MV-4-11 (cell line): ENCODE results near the gene KIF27.
A peak's percentile ranks its signal among the peaks of the same experiment; 100 is the strongest.
"Not testable (repeated sequence)": the region's sequence is repeated elsewhere in the genome, so short reads cannot be mapped to it uniquely, and the experiment has no call there.

ENCODE experiments used
- DNase-seq: peaks from one replicate; lab custom pipeline; 2025; lab: John Stamatoyannopoulos, UW

Gene KIF27, protein sequence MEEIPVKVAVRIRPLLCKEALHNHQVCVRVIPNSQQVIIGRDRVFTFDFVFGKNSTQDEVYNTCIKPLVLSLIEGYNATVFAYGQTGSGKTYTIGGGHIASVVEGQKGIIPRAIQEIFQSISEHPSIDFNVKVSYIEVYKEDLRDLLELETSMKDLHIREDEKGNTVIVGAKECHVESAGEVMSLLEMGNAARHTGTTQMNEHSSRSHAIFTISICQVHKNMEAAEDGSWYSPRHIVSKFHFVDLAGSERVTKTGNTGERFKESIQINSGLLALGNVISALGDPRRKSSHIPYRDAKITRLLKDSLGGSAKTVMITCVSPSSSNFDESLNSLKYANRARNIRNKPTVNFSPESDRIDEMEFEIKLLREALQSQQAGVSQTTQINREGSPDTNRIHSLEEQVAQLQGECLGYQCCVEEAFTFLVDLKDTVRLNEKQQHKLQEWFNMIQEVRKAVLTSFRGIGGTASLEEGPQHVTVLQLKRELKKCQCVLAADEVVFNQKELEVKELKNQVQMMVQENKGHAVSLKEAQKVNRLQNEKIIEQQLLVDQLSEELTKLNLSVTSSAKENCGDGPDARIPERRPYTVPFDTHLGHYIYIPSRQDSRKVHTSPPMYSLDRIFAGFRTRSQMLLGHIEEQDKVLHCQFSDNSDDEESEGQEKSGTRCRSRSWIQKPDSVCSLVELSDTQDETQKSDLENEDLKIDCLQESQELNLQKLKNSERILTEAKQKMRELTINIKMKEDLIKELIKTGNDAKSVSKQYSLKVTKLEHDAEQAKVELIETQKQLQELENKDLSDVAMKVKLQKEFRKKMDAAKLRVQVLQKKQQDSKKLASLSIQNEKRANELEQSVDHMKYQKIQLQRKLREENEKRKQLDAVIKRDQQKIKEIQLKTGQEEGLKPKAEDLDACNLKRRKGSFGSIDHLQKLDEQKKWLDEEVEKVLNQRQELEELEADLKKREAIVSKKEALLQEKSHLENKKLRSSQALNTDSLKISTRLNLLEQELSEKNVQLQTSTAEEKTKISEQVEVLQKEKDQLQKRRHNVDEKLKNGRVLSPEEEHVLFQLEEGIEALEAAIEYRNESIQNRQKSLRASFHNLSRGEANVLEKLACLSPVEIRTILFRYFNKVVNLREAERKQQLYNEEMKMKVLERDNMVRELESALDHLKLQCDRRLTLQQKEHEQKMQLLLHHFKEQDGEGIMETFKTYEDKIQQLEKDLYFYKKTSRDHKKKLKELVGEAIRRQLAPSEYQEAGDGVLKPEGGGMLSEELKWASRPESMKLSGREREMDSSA (N-terminal part only)

DNA sequence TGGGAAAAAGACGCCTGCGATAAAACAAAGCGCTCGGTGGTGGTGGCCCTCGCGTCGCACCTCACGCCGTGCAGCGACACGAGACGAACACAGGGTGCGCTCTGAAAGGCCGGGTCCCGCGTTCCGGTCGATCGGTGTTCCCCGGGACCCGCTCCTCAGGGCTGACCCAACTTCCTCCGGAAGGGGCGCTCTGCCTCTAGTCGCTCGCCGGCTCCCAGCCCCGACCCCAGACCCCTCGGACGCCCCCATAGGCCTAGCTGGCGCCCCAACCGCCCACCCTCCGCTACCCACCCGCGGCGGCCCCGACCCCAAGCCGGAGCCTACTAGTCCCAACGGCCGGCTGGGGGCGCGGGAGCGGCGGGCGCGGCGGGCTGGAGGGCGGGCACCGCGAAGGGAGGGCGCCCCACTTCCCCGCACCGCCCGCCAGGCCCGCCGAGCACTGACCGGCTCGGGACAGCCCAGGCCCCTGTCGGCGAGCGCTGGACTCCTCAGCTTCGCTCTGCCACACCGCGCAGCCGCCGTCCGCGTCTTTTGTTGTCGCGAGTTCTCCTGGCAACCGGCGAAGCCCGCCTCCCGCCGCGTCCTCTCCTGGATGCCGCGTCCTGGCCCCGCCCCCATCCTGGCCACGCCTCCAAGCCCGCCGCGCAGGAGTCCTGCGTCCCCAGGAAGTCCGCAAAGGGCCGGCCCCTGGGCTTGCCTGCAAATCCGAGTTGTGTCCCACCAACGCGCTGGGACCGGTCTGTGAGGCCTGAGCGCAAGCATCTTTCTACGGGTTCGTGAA lies at the start of gene KIF27:
Gene KIF27, minus strand, starts transcription at position 506 of the 781 bp plus-strand sequence. CDS start 5,841 bp downstream, outside the sequence.
- DNase-seq = peak; percentile 93

DNA sequence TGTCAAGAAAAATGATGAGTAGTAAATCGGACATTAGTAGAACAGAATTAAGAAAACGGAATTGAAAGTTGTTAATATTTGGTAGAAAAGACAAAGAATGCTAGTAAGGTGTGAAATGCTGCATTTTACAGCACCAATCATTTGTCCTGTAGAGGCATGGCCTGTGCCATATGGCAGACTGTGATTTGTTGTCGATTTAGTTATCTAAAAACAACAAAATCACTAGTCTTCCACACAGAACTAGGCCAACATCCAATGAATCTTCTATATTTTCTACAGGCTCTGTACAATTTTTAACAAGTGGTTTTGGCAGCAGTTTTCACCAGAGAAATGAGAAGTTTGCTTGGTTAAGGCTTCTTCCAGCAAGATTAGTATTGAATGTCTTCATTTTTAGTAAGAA lies 48.4 kb upstream of the KIF27 start:
- DNase-seq = no peak

DNA sequence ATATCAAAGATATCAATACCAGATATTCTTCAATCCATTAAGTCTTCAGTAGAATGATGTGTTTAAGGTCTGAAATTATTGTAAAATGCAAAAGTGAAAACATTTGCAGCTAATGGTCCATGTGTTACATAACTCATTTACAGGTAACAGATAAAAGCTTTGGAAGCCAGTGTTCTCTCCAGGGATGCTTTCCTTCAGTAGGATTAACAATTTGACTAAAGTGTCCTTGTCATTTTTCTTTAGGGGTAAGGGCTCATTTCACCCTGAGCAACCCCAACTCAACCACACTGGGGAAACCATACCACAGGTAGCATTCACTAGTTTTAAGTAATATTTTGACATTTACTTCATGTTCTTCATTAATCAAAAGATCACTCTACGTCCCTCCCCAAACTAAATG lies 45.8 kb upstream of the KIF27 start:
- DNase-seq = no peak

DNA sequence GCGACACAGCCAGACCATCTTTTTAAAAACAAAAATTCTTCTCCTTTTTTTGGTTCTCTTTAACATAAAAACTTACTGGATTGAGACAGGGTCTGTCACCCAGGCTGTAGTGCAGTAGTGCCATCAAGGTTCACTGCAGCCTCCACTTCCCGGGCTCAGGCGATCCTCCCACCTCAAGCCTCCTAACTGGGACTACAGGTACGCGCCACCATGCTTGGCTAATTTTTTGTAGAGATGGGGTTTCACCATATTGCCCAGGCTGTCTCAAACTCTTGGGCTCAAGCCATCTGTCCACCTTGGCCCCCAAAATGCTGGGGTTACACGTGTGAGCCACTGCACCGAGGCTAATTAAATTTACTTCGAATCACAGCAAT lies 45.0 kb upstream of the KIF27 start:
- DNase-seq = no peak

DNA sequence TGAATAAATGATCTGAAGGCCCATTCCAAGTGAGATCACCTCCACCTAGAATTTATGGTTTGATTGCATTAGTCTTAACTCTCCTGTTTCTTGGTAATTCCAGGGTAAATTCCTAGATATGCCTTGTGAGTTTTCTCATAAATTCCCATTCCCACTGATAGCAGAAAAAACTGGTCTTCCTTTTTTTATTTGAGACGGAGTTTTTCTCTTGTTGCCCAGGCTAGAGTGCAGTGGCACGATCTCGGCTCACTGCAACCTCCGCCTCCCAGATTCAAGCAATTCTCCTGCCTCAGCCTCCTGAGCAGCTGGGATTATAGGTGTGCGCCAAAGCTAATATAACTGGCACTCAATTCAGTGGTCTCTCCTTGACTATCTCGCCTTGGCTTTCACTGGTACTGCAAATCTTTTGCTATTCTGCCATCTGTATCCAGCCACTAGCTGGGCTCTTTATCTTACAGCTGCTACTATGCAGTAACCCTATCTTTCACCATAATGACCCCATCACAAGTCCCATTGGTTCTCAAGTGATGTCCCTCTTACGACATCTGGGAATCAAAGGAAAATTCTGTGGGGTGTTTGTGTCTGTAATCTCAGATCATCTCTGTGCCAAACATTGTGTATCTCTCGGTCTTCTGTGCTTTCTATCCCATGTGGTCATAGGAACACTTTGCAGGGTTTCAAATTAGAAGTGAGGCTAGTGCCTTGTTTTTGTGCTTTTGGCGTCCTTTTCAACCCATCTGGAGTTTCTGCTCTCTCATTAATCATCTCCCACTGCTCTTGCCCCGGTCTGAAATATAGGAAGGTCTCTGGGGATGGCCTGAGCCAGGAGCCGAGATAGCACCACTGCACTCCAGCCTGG lies 44.3 kb upstream of the KIF27 start:
- peak; percentile 41 for DNase-seq

DNA sequence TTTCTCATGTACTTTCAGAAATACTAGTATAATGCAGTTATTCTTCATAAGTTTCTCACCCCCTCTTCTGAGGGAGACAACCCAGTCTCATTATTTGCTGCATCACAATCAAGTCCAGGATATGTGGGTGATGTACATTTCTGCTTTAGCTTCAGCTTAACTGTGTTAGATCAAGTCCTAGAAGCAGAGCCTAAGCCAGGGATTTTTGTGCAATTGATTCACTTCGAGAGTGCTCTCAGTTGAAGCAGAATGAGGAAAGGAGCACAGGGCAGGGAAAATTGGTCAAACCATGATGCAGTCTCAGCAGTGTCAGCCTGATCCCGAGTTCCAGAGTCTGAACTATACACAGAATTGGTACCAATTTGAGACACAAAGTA lies 43.7 kb upstream of the KIF27 start:
- peak; percentile 33 for DNase-seq

DNA sequence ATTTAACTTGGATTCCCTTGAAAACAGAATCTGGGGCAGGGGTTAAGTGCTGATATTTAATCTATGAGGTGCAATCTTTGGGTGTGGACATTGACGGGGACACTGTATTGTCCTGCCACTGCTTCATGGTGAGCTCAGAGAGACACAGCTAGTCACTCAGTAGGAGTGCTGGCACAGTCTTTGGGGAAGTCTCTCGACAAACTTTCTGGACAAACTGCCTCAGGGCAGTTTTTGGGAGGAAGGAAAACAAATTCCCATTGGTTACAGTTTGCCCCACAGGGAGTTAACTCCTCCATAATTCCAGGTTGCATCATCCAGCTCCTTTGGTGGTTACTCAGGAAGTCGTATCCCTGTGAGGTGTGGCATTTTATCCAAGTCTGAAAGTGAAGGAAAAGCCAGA lies 40.9 kb upstream of the KIF27 start:
- DNase-seq = no peak

DNA sequence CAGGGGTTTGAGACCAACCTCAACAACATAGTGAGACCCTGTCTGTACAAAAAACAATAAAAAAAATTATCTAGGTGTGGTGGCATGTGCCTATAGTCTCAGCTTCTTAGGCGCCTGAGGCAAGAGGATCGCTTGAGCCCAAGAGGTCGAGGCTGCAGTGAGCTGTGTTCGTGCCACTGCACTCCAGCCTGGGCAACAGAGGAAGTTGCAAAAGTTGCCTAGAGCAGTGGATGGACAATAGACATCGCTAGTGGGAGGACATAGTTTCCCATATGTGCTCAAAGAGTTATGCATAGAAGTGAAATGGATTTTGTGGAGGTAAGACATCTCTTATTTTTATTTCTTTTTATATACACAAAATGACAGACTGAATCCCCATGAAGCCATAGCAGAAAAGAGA lies 39.8 kb upstream of the KIF27 start:
- peak; percentile 31 for DNase-seq

DNA sequence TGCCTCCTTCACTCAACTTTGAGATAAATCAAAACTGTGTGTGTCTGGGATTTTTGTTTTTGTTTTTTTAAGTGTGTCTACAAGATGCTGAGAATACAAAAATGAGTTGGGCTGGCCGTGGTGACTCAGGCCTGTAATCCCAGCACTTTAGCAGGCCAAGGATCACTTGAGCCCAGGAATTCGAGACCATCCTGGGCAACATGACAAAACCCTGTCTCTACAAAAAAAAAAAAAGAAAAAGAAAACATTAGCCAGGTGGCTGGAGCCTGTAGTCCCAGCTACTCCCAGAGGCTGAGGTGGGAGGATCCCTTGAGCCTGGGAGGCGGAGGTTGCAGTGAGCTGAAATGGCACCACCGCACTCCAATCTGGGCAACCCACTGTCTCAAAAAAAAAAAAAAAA lies 37.8 kb upstream of the KIF27 start:
- no peak for DNase-seq

DNA sequence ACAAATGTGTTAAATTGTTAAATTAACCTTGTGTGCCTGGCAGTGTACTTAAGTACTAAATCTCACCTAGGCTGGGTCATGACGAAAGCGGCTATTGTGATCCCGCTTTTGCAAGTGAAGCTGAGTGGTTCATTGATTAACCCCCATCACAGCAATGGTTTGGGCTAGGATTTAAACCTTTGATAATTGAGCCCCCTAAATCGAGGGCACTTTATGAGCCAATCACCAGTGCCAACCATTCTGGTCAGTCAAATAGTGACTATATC lies 35.9 kb upstream of the KIF27 start:
- DNase-seq = peak; percentile 26

DNA sequence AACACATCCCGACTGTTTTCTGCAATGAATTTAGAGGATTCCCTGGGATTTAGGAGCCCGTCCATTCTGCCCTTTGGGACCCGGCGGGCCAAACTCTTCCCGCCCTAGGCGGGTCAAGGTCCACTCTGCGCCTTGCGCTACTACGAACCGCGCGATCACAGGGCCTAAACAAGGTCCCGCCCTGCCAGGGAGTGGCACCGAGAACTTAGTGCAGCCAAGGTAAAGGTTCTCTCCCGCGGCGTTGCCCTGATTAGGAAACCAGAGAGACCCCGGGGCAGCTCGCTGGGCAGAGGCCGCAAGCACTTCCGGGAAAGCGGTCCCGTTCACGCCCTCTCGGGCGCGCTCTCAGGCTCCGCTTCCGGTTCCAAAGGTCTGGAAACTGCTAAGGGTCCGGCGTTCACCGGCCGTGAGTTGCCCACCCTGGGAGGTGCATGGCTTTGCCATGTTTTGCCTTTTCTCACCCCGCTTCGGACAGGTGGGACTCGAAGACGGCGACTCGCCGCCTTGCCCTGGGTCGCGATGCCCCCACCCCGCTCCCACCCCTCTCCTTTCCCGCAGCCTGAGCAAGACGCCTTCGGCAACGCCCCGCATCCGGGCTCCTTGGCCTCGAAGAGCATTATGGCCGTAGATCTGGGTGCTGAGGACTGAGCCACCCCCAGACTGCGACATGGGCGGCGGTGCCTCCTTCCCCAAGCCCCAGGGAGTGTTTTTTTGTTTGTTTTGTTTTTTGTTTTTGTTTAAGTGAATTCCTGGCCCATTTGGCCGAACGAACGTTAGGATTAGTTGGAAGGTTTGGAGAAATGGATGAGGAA lies 35.4 kb upstream of the KIF27 start:
- peak; percentile 68 for DNase-seq

DNA sequence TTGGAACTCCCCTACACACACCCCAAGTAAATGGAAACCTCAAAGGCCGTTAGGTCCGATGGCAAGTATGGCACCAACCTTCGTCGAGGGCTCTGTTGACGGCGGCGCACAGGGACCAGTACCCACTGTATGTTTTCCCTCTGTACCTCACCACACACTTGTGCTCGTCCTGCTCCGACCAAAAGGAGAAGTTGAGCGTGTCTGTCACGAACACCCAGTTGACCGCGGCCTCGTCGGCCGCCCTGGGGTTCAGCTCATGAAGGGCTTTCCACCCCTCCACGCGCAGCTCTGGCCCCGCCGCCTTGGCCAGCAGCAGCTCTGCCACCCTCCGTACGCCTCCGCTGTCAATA lies 34.8 kb upstream of the KIF27 start:
- peak; percentile 80 for DNase-seq

DNA sequence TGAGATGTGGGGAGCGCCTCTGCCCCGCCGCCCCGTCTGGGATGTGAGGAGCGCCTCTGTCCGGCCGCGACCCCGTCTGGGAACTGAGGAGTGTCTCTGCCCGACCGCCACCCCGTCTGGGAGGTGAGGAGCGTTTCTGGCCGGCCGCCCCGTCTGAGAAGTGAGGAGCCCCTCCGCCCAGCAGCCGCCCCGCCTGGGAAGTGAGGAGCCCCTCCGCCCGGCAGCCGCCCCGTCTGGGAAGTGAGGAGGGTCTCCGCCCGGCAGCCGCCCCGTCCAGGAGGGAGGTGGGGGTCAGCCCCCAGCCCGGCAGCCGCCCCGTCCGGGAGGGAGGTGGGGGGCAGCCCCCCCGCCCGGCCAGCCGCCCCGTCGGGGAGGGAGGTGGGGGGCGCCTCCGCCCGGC lies 26.9 kb upstream of the KIF27 start:
- not testable (repeated sequence) for DNase-seq

DNA sequence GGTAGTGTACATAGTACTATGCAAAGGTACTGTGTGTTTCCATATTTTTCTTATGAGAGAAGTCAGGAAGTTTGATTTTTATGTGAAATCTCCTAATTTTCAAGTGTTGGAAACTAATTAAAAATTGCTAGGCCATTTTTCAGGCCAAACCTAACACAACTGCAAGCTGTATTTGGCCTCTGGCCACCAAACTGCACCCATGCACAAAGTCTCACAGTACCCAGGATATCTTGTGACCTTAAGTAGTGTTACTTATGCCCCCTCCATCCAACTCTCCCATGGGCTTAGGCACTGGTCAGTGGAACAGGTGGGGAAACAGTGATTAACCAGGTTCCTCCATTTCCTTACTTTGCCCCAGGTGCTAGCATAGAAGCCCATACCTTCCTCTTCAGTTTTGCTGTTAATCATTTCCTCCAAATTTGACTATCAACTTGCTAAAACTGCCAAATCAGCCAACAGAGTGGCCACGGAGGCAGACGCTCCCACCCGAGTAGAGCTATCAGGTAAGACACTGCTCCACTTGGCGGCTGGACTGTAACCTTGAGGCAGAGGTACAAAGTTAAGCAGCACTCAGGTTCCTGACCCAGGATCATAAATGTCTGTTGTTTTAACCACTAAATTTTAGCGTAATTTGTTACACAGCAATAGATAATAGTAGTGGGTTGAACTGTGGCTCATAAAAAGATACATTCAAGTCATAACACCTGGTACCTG lies 19.5 kb upstream of the KIF27 start:
- DNase-seq = no peak

DNA sequence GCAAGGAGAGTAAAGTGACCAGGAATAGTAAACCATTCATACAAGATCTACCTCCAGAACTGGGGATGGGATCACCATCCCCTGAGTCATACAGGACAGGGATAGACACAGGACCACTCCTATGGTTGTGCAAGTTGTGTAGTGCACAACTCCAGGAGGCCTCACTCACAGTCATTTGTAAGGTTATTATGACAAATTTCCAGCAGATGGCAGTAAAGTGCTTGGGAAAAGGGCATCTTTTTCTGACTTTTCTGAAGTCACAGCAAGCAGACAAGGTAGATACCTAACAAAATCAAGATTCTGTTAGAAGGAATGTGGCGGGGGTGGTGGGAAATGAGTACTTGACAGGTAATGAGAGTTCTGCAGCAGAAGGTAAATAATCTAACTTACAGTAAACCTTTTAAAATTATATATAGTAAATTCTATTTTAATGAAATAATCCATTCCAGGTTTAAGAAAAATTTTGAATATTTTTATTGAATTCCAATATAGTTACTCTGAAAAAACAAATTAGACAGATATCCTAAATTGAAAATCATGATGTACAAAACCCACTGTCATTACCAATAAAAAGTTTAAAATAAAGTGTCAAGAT lies 16.7 kb upstream of the KIF27 start:
- peak; percentile 53 for DNase-seq

DNA sequence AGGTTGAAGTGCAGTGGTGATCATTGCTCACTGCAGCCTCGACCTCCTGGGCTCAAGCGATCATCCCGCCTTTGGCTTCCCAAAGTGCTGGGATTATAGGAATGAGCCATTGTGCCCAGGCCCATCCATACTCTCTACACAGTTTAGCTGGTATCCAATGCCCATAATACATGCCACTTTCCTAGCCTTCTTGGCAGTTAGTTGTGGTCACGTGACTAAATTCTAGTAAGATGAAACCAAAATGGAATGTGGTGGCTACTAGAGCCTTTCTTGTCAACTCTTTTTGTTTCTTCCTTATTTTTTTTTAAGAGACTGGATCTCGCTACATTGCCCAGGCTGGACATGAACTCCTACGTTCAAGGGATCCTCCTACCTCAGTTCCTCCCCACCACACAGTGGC lies 15.3 kb upstream of the KIF27 start:
- peak; percentile 16 for DNase-seq

DNA sequence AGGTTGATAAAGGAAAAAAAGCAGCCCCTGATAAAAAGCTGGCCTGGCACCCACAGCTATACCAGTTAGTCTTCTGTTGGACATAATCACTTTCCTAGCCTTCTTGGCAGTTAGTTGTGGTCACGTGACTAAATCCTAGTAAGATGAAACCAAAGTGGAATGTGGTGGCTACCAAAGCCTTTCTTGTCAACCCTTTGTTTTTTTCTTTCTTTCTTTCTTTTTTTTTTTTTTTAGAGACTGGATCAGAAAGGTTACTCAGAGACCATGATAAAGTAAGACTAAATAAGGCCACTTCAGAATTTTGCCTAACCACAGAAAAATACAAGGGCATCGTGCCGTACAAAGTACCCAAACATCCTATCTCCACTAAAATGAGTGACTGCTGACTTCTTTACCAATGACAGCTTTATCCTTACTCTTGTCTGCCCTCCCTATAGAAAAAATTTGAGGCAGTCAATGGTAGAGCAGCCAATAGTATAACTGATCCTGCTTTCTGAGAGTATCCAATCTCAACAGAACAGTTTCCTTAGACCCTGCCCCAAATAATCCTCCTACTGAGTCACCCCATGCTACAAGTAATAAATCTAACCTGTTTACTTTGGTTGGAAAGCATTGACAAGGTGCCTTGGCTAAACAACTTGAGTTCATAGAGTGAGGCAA lies 14.2 kb upstream of the KIF27 start:
- DNase-seq = peak; percentile 6

DNA sequence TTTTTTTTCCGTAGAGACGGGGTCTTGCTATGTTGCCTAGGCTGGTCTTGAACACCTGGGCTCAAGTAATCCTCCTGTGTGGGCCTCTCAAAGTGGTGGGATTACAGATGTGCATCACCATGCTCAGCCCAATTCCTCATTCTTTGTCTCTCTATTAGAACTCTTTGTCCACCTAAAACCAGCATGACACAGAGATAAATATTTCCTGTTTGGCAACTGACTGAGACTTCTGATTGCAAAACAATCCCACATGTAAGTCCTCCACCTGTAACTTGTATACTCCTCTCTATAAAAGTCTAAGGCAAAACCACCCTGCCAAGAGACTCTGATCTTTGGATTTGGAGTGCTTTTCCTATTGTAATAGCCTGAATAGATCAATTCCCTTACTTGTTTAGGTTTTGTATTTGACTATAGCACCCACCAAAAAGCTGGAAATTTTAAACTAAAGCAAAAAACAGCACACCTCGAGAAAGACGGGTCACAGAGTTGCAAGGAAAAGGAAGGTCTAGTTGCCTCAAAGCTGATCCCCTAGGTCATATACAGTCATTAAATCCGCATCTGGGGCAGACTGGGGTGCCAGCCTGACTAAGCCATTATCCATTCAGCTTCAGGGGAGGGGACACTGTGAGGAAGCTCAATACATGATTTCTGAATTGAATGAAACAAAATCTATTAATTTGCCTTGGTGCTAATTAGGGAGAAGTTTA lies 13.5 kb upstream of the KIF27 start:
- DNase-seq = peak; percentile 57
